Gastroesophageal sphincter (tissue), 2 donors: ENCODE data around the gene CNTNAP3.
"Not testable (repeated sequence)": the region's sequence is repeated elsewhere in the genome, so short reads cannot be mapped to it uniquely, and the experiment has no call there.

Experiments used
- EP300 ChIP-seq: sonication (generic); formaldehyde crosslinking; IDR thresholded peaks from one replicate; pipeline ENCODE4 v1.6.1; 2017; ENCODE audit warnings: antibody characterized with exemption, mild to moderate bottlenecking
- POLR2AphosphoS5 ChIP-seq: sonication (generic); formaldehyde crosslinking; IDR thresholded peaks from one replicate; pipeline ENCODE4 v1.6.1; 2017; ENCODE audit warnings: antibody characterized with exemption

DNA sequence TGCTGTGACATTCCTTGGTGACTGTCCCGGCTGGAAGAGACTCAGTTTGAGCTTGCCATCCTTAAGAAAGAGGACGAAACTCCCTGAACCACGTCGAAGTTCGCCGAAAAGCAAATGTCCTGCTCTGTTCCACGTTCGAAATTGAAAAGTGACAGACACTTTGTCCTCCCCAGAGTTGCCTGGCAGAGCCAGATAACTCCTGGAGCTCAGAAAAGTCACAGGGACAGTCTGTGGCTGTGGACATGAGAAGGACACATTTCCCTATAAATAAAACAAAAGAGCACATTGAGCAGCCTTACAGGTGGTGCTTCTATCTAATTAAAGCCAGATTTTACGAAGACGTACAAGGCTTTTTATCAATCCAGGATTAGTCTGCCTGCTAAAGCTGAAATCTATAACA lies 116.6 kb downstream of the CNTNAP3 start:
- not testable (repeated sequence) for TF ChIP-seq EP300, POLR2AphosphoS5
